NCI-H2107 treated with DMSO at 0.1 percent for 48 hours (cell line): Measurements from ENCODE around the gene MMS22L.

Source experiments
- DNase-seq: peaks from one replicate; lab custom pipeline; 2025; ENCODE audit not compliant: unreplicated experiment; lab: John Stamatoyannopoulos, UW

MMS22L gene

DNA sequence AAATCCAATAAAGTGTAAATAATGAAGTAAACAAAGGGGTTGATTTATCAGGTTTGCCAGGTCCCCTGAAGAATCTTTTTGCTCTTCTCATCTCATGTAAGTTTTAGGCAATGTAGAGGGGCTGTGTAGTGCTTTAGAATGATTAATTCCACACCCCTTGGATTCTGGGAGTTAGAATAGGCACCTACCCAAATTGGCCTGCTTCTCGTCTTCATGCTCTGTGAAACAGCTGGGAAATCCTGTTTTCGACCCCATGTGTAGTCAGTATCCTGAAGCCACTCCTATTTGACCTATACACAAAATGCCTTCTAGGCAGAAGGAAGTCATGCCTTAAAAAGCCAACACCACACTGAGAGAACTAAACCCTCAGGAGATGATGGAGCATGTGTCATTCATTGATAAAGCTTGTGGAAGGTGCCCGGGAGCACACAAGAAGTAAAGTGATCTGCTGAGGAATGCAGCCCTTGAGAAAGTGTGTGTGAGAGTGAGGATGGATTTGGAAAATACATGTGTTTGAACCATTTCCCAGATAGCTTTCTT is 187.6 kb downstream of the MMS22L start:
- DNase-seq = no peak

DNA sequence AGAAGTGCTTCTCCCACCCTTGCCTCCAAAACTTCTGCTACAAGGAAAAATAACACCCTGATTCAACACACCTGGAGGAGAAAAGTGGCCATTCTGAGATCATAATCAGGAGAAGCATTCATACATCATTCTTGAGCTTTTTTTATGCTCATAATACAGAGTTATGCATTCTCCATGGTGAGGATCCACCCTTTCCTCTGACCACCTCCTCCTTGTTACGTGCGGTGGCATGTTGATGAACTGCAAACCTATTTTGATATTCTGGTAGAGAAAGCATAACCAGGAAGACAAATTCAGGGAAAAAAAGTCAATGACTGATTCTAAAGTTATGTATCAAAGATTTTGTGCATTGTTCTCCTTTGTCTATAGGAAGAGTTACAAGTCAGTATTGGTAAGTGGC is 188.6 kb downstream of the MMS22L start:
- no peak for DNase-seq

DNA sequence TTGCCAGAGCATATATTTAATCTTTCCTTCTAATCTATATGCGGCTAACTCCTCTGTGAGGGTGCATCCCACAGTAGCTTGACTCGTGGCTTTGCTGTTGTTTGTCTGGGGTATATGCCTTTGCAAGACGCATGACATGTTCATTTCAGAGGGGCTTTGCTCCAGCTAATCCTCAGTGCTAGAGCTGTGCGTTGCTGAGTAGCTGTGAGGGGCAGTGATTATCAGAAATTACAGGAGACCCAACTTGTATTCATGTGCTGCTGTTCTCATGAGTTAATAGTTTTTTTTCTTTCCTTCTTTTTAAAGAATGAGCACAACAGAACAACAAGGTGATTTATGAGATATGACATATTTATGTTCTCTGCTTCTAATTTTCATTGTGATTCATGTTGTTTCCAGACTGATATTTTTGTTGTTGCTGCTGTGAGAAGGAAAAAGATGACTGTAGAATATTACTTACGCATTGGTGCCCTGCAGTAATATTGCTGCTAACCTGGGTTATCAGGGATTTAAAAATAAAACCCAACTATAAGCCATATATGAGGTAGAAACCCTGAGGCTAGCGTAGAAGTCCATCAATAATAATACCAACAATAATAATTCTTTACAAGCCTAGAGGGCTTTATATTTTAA is 190.2 kb downstream of the MMS22L start:
- no peak for DNase-seq
